Epithelial cell of esophagus (primary cell): ENCODE data around the gene CD83.

Source experiments
- DNase-seq: peaks from one replicate; pipeline ENCODE4 v3.0.0; 2010; ENCODE audit warnings: low read depth
- H3K4me3 ChIP-seq: 2 replicates; pipeline ENCODE4 v1.5.1; 2011; ENCODE audit warnings: mild to moderate bottlenecking, low read length, control low read depth
- CTCF ChIP-seq: IDR thresholded peaks from 2 replicates; pipeline ENCODE4 v1.5.1; 2011; ENCODE audit warnings: low read depth, mild to moderate bottlenecking, low read length, control low read depth, inconsistent platforms; ENCODE audit not compliant: insufficient read depth; ENCODE audit errors: missing control alignments

The CD83 gene

DNA sequence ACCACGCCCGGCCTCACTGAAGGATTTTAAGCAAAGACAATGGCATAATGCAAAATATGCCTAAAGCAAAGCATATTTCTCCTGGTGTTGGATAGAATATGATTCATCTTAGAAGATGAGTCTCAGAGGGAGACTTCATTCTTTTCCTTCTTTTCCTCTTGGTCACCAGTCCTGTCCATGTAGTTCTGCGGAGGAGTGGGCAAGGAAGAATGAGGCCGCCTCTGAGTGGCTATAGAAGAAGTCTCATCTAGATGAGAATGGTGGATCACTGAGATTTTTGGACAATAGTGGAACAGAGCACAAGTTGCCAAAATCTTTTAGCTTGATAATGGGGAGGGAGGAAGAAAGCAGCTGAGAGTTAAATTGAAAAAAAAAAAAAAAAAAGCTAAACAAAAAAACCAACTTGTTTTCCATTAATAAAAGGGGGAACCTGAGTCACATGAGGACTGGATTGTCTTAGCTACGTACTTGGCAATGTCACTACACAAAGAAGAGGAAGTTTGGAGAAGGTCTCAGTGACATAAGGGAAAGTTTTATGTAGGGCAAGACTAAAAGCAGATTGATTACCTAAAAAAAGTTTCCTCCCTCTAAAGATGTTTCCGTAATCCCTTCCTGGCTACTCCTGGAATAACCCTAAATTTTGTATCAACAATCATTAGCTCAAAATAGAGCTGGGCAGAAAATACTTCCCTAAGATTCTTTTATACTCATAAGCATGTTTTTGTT lies 6.0 kb downstream of the CD83 start:
- no peak for TF ChIP-seq CTCF
- DNase-seq, result peak; percentile 10
- H3K4me3 ChIP-seq, result no peak overlapping the region

DNA sequence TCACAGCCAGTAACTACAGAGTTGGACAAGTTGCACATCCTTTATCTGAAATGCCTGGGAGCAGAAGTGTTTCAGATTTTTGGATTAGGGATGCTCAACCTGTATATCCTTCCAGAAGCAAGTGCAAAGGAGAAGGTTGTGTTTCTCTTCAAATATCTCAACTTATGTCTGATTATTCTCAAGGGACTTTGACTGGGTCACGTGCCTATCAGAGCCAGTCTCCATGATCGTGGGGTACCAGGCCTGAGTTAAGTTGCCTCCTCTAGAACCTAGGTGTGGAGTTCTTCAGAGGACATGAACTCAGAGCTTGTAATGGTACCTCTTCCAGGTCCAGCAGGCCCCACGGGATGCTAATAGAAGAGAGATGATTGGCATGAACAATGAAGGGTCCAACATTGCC lies 7.8 kb downstream of the CD83 start:
- no peak for DNase-seq
- no peak overlapping the region for H3K4me3 ChIP-seq
- TF ChIP-seq CTCF, result no peak

DNA sequence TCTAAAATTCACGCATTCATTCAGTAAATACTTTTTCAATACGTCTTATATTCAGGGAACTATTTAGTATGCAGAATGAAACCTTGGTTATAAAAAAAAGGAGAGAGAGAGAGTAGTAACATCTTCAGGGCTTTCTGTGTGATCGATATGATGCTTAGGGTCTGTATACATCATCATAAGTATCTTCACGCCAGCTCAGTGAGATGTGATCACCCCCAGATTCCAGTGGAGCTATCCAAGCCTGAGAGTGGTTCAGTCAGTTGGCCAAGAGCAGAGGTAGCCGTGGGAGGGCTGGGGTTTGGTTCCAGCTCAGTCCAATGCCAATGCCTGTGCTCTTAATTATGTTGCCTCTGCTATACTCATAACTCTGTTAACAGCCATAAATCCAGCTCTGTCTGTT lies 8.6 kb downstream of the CD83 start:
- TF ChIP-seq CTCF, result no peak
- no peak for DNase-seq
- no peak overlapping the region for H3K4me3 ChIP-seq

DNA sequence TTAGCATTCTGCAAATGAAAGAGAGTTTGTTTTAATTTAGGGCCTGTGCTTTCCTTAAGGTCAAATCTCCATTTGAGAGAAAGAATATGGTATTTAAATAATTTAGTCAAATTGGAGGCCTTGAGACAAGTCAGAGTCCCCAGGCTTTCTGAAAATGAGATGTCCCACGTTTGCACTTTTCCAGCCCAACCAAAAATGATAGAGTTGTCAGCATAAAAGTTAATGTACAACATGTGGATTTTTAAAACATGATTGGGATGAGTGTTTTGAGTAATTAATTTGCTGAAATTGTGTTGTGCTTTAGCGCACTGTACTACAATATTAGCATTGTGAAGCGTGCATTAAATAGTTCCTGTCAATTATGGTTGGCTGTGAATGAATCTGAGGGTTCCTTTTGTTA lies 10.0 kb downstream of the CD83 start:
- DNase-seq, result no peak
- no peak overlapping the region for H3K4me3 ChIP-seq
- no peak for TF ChIP-seq CTCF

DNA sequence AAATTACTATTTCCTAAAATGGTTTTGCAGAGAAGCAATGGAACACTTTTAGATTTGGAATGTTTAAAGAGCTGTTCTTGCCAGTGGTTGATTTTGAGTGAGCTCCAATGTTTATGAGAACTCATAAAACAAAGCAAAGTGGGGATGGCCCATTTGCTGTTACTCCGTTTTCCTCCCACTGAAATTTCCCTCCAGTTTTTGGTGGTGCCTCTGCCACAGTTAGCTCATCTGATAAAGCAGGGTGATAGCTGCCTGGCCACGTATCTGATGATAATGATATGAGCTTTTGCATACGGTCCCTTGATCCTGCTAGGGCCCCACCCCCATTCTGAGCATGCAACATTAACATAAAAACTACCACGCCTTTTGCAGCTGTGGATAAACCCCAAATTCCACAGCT lies 10.4 kb downstream of the CD83 start:
- TF ChIP-seq CTCF, result no peak
- H3K4me3 ChIP-seq, result no peak overlapping the region
- DNase-seq, result no peak

DNA sequence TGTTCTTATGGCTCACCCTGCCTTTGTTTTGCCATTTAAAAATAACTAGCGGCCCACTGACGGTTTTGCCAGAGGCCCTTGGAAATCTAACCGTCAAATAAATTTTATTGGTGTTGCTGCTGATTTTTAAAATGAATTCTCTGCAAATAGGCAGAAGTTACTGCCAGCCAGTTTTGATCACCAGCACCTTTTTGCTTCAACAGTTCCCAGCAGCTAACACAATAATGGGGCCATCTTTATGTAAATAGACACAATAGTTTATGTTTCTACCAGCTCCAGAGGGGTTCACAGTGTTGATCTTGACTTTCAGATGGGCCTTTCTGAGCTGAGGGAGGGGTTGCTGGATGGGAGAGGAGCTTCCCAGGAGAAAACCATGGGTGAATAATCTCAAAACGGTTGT lies 11.2 kb downstream of the CD83 start:
- no peak overlapping the region for H3K4me3 ChIP-seq
- no peak for TF ChIP-seq CTCF
- no peak for DNase-seq

DNA sequence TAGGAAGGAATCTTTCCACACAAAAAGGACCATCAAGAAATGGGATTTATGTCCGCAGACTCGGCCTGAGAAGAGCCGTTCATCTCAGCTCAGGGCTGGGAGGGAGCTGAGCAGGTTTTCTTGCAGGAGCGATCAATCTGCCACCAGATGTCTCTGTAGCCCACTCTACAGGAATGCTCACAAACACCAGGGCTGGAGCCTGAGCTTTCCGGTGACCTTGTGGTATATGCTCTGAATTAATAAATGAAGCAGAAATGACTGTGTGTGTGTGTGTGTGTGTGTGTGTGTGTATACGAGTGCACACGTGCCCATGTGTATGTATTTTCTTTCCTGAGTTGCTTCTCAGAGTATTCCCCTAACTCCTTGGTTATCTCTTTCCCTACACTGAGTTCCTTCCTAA lies 12.0 kb downstream of the CD83 start:
- no peak overlapping the region for H3K4me3 ChIP-seq
- peak; percentile 70 for TF ChIP-seq CTCF
- DNase-seq, result peak; percentile 71
